Caki2 (cell line): ENCODE results near the gene GSTK1. TPM values are rescaled to one million over a fixed set of nuclear protein-coding genes. Genes with fewer than 3 reads are reported as not detected.

Experiments
- DNase-seq: peaks from one replicate; pipeline ENCODE4 v3.0.0-alpha.2; 2015; ENCODE audit warnings: low read depth
- in situ Hi-C: cut with HindIII; loops from 2 replicates; pipeline ENCODE4 v1.10.0; 2016; ENCODE audit warnings: low sequenced_read_pairs, low pct_unique_long_range_greater_than_20kb, mixed read lengths
- total RNA-seq: library from RNA; depleted of rRNA; stranded (reverse); fragments of >200 nt; shearing (Covaris generic); gene quantifications from 2 replicates; pipeline ENCODE4 v1.2.3, GENCODE V29; 2014; ENCODE audit warnings: low replicate concordance; rRNA removed

The GSTK1 gene
- total RNA-seq, 1 experiment from 2014 or later, result 161 TPM

DNA sequence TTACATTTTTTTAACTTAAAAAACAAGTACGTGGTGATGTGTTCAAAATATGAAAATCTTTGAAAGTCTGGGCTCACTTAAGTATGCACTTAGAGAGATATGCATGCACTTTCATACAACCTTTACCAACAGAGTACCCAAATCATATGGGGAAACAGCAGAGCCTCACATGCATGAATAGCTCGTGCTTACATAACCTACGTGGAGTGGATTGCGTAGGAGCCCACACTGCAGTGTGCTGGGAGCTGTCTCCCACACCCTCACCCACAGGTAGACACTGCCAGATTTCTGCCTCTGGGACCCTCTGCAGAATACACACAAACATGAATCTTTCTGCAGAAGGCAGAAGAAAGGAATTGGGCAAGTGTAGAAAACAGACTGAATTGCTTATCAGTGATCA, 53.3 kb downstream of the GSTK1 start:
- in situ Hi-C loops, result no loop called here
- DNase-seq, result no peak

DNA sequence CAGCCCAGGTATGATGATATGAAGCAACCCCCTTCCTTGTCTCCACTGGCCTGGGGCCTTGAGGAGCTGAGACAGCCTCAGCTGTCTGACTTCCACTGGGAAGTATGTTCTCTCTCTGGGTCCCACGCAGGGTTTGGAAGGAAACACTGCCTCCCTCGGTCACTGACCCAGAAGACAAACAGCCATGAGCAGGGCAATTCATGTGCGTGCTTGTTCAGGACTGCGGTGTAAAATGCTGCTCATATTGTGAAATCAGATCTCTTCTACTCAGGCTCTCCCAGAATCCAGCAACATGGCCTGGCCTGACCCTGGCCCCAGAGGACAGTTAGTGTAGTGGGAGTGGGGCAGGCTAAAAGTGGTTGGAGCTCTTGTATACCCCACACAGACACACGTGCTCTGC, 55.4 kb downstream of the GSTK1 start:
- in situ Hi-C loops, result no loop called here

More for the DNA sequence above, 55.4 kb downstream of the GSTK1 start:
- no peak for DNase-seq

Other genes with a start within 250 kb of the GSTK1 start
- not detected in 2 replicates for gene OR9A2, start 236.3 kb upstream of the GSTK1 start, total RNA-seq
- gene OR6V1, start 211.1 kb upstream of the GSTK1 start, total RNA-seq, result not detected in 2 replicates
- not detected in 2 replicates for gene PIP, start 131.4 kb upstream of the GSTK1 start, total RNA-seq
- not detected in 2 replicates for gene TAS2R39, start 80.0 kb upstream of the GSTK1 start, total RNA-seq
- gene TAS2R40, start 41.4 kb upstream of the GSTK1 start, total RNA-seq, result not detected in 2 replicates
- gene TMEM139, start 21.5 kb downstream of the GSTK1 start, total RNA-seq, result 79.0 and 102 TPM in 2 replicates
- gene CASP2, start 24.9 kb downstream of the GSTK1 start, total RNA-seq, result 5.6 and 11.9 TPM in 2 replicates
- not detected in 2 replicates for gene CLCN1, start 52.7 kb downstream of the GSTK1 start, total RNA-seq
- gene FAM131B, start 99.3 kb downstream of the GSTK1 start, total RNA-seq, result 0.03 TPM in 1 of 2 replicates, not detected in the other
- gene ZYX, start 117.9 kb downstream of the GSTK1 start, total RNA-seq, result 23.2 and 41.3 TPM in 2 replicates
- gene EPHA1, start 145.4 kb downstream of the GSTK1 start, total RNA-seq, result not detected in 2 replicates
- not detected in 2 replicates for gene TAS2R60, start 180.0 kb downstream of the GSTK1 start, total RNA-seq
- not detected in 2 replicates for gene TAS2R41, start 214.4 kb downstream of the GSTK1 start, total RNA-seq